Trophoblast cell (in vitro differentiated cells and primary cell): ENCODE data around the gene RBM7. TPM values are rescaled to one million over a fixed set of nuclear protein-coding genes. Genes with fewer than 3 reads are reported as not detected.
A peak's percentile ranks its signal among the peaks of the same experiment; 100 is the strongest.

ENCODE experiments used
- DNase-seq, 2 donors: peaks; one replicate each; pipeline ENCODE4 v3.0.0-alpha.2; 2016
- H2AFZ ChIP-seq: 2 replicates; pipeline ENCODE4 v1.6.1; 2013; ENCODE audit warnings: low read length, moderate library complexity, mild to moderate bottlenecking; ENCODE audit not compliant: insufficient read depth, poor library complexity
- H2AK5ac ChIP-seq: 2 replicates; pipeline ENCODE4 v1.6.1; 2013; ENCODE audit warnings: mild to moderate bottlenecking, low read length
- H2BK120ac ChIP-seq: 2 replicates; pipeline ENCODE4 v1.6.1; 2013; ENCODE audit warnings: low read length, mild to moderate bottlenecking, moderate library complexity; ENCODE audit not compliant: insufficient read depth, poor library complexity
- H2BK12ac ChIP-seq: 2 replicates; pipeline ENCODE4 v1.6.1; 2013; ENCODE audit warnings: mild to moderate bottlenecking, low read length, moderate library complexity
- H2BK5ac ChIP-seq: 2 replicates; pipeline ENCODE4 v1.6.1; 2013; ENCODE audit warnings: low read length, low read depth, moderate library complexity, mild to moderate bottlenecking; ENCODE audit not compliant: poor library complexity
- H3K14ac ChIP-seq: 2 replicates; pipeline ENCODE4 v1.6.1; 2013; ENCODE audit warnings: mild to moderate bottlenecking, low read length
- H3K18ac ChIP-seq: 2 replicates; pipeline ENCODE4 v1.6.1; 2013; ENCODE audit warnings: mild to moderate bottlenecking, low read length
- H3K23ac ChIP-seq: 2 replicates; pipeline ENCODE4 v1.6.1; 2013; ENCODE audit warnings: low read length
- H3K27ac ChIP-seq: 2 replicates; pipeline ENCODE4 v1.5.1; 2013; ENCODE audit warnings: low read depth, mild to moderate bottlenecking, inconsistent platforms, low read length, moderate library complexity
- H3K27me3 ChIP-seq: 2 replicates; pipeline ENCODE4 v1.6.1; 2013; ENCODE audit warnings: inconsistent platforms, mild to moderate bottlenecking, low read length, moderate library complexity; ENCODE audit not compliant: insufficient read depth
- H3K36me3 ChIP-seq, 2 experiments: 1 replicate in 1 of 2; 2 replicates in 1 of 2; pipeline ENCODE4 v1.6.1; 2013; ENCODE audit warnings: low read length in 2 of 2, mild to moderate bottlenecking in 2 of 2, moderate library complexity in 1 of 2; ENCODE audit not compliant: insufficient read depth in 2 of 2, control insufficient read depth in 1 of 2
- H3K4ac ChIP-seq: 2 replicates; pipeline ENCODE4 v1.6.1; 2013; ENCODE audit warnings: low read depth, mild to moderate bottlenecking, low read length, moderate library complexity
- H3K4me1 ChIP-seq, 2 experiments: 1 replicate in 1 of 2; 2 replicates in 1 of 2; pipeline ENCODE4 v1.6.1; 2013; ENCODE audit warnings: low read length in 2 of 2, mild to moderate bottlenecking in 2 of 2, moderate library complexity in 1 of 2; ENCODE audit not compliant: insufficient read depth in 2 of 2, control insufficient read depth in 1 of 2
- H3K4me2 ChIP-seq: 2 replicates; pipeline ENCODE4 v1.6.1; 2013; ENCODE audit warnings: inconsistent platforms, mild to moderate bottlenecking, low read length, moderate library complexity
- H3K4me3 ChIP-seq: 2 replicates; pipeline ENCODE4 v1.5.1; 2013; ENCODE audit warnings: mild to moderate bottlenecking, low read depth, low read length, inconsistent platforms
- H3K79me1 ChIP-seq: one replicate; pipeline ENCODE4 v1.6.1; 2013; ENCODE audit warnings: low read length
- H3K79me2 ChIP-seq: 2 replicates; pipeline ENCODE4 v1.6.1; 2013; ENCODE audit warnings: low read length, mild to moderate bottlenecking; ENCODE audit not compliant: control insufficient read depth, insufficient read depth, poor library complexity
- H3K9ac ChIP-seq: 2 replicates; pipeline ENCODE4 v1.6.1; 2013; ENCODE audit warnings: mild to moderate bottlenecking, low read length
- H3K9me3 ChIP-seq: 2 replicates; pipeline ENCODE4 v1.6.1; 2013; ENCODE audit warnings: low read depth, mild to moderate bottlenecking, control low read depth, inconsistent platforms, low read length; ENCODE audit not compliant: insufficient read depth
- H4K12ac ChIP-seq: 2 replicates; pipeline ENCODE4 v1.6.1; 2013; ENCODE audit warnings: low read depth, mild to moderate bottlenecking, low read length, moderate library complexity
- H4K8ac ChIP-seq: 2 replicates; pipeline ENCODE4 v1.6.1; 2013; ENCODE audit warnings: low read depth, mild to moderate bottlenecking, low read length, moderate library complexity
- H4K91ac ChIP-seq: one replicate; pipeline ENCODE4 v1.6.1; 2013; ENCODE audit warnings: low read depth, mild to moderate bottlenecking, low read length, moderate library complexity
- WGBS: extraction: QIAGEN DNeasy Blood & Tissue Kit; methylation state at CpG from one replicate; pipeline ENCODE4 v1.1.7; 2013; ENCODE audit warnings: missing lambda C conversion rate; ENCODE audit not compliant: insufficient read length, insufficient coverage; ENCODE audit errors: extremely low coverage; 5-methylcytosine and 5-hydroxymethylcytosine counted together
- polyA plus RNA-seq: library from polyadenylated mRNA; stranded (reverse); fragments of 200-250 nt; gene quantifications from 2 replicates; pipeline ENCODE4 v1.2.3, GENCODE V29; 2013

Gene RBM7
- polyA plus RNA-seq, result 69.9 and 76.9 TPM in 2 replicates

GRCh38 chr11:114400216-114400914 is at the start of gene RBM7, which contains the start of gene C11orf71:
RBM7 (plus strand) TSS chr11:114400666; CDS start chr11:114400672, 6 bp downstream.
C11orf71 (minus strand) TSS chr11:114400511; CDS start chr11:114400331, 180 bp downstream.
- no CpG with 5 or more reads among the region's 65 CpGs for WGBS

GRCh38 chr11:114353443-114353842 is 47.0 kb upstream of the RBM7 start:
- no peak overlapping the region for H2BK12ac ChIP-seq
- H3K79me2 ChIP-seq, result no peaks in the 10 kb centered on the region
- H3K14ac ChIP-seq, result no peak overlapping the region
- no peak overlapping the region for H2AK5ac ChIP-seq
- H3K79me1 ChIP-seq, result peaks cover 18% of the 10 kb centered on the region
- WGBS, result no CpG with 5 or more reads among the region's 3 CpGs
- no peak overlapping the region for H3K9ac ChIP-seq
- H4K12ac ChIP-seq, result no peak overlapping the region
- H3K4me1 ChIP-seq, result peaks cover 5 to 7% of the 10 kb centered on the region in 2 experiments
- no peaks in the 10 kb centered on the region for H3K36me3 ChIP-seq
- no peak overlapping the region for H2BK5ac ChIP-seq
- no peak overlapping the region for H3K4me2 ChIP-seq
- no peak for DNase-seq
- H4K8ac ChIP-seq, result no peak overlapping the region
- H4K91ac ChIP-seq, result no peak overlapping the region
- H3K4me3 ChIP-seq, result no peak overlapping the region
- H3K27me3 ChIP-seq, result no peaks in the 10 kb centered on the region
- no peak overlapping the region for H3K18ac ChIP-seq
- no peak overlapping the region for H2BK120ac ChIP-seq
- no peak overlapping the region for H3K27ac ChIP-seq
- H3K9me3 ChIP-seq, result no peaks in the 10 kb centered on the region
- no peak overlapping the region for H3K23ac ChIP-seq
- no peak overlapping the region for H3K4ac ChIP-seq
- no peak overlapping the region for H2AFZ ChIP-seq

More at GRCh38 chr11:114400216-114400914, at the start of gene RBM7, which contains the start of gene C11orf71:
- H3K18ac ChIP-seq, result peak within 1 kb of the TSS; percentile 92
- H2AFZ ChIP-seq, result peak within 1 kb of the TSS; percentile 24
- H2AK5ac ChIP-seq, result peak within 1 kb of the TSS; percentile 61
- H3K36me3 ChIP-seq, result peaks cover 0 to 4% of the 10 kb centered on the region in 2 experiments
- peaks cover 11% of the 10 kb centered on the region for H3K79me2 ChIP-seq
- H3K4me3 ChIP-seq, result peak within 1 kb of the TSS; percentile 77
- DNase-seq, result peak; percentile 100
- peak within 1 kb of the TSS; percentile 97 for H3K27ac ChIP-seq
- peaks cover 2 to 3% of the 10 kb centered on the region in 2 experiments for H3K4me1 ChIP-seq
- peak within 1 kb of the TSS; percentile 96 for H2BK5ac ChIP-seq
- no peak within 1 kb of the TSS for H3K23ac ChIP-seq
- H4K8ac ChIP-seq, result peak within 1 kb of the TSS; percentile 94
- no peaks in the 10 kb centered on the region for H3K9me3 ChIP-seq
- peak within 1 kb of the TSS; percentile 89 for H4K12ac ChIP-seq
- H2BK12ac ChIP-seq, result peak within 1 kb of the TSS; percentile 28
- H3K4ac ChIP-seq, result peak within 1 kb of the TSS; percentile 98
- no peaks in the 10 kb centered on the region for H3K27me3 ChIP-seq
- H3K79me1 ChIP-seq, result peaks cover 13% of the 10 kb centered on the region
- H3K4me2 ChIP-seq, result peak within 1 kb of the TSS; percentile 65
- H3K9ac ChIP-seq, result peak within 1 kb of the TSS; percentile 88
- peak within 1 kb of the TSS; percentile 85 for H2BK120ac ChIP-seq
- peak within 1 kb of the TSS; percentile 93 for H4K91ac ChIP-seq
- peak within 1 kb of the TSS; percentile 91 for H3K14ac ChIP-seq

GRCh38 chr11:114354076-114354475 is 46.4 kb upstream of the RBM7 start:
- Histone ChIP-seq H3K18ac (no peak overlapping the region), H2BK5ac (no peak overlapping the region), H3K79me2 (no peaks in the 10 kb centered on the region), H4K8ac (no peak overlapping the region), H3K4me3 (no peak overlapping the region), H3K9ac (no peak overlapping the region), H2BK120ac (no peak overlapping the region), H2BK12ac (no peak overlapping the region), H3K14ac (no peak overlapping the region), H2AFZ (no peak overlapping the region), H3K36me3 (no peaks in the 10 kb centered on the region), H3K4me2 (no peak overlapping the region), H3K4me1 (peaks cover 2 to 5% of the 10 kb centered on the region in 2 experiments), H2AK5ac (no peak overlapping the region), H4K12ac (no peak overlapping the region), H3K9me3 (no peaks in the 10 kb centered on the region), H3K27ac (no peak overlapping the region), H4K91ac (no peak overlapping the region), H3K23ac (no peak overlapping the region), H3K27me3 (no peaks in the 10 kb centered on the region), H3K79me1 (peaks cover 15% of the 10 kb centered on the region), H3K4ac (no peak overlapping the region)
- WGBS, result no CpG with 5 or more reads among the region's 3 CpGs
- DNase-seq, result peak; percentile 69 to 89

GRCh38 chr11:114358716-114359115 is 41.8 kb upstream of the RBM7 start:
- no peak overlapping the region for H3K4me2 ChIP-seq
- no peaks in the 10 kb centered on the region for H3K36me3 ChIP-seq
- H3K4me3 ChIP-seq, result no peak overlapping the region
- H3K27me3 ChIP-seq, result no peaks in the 10 kb centered on the region
- no peak overlapping the region for H2AFZ ChIP-seq
- H2BK120ac ChIP-seq, result no peak overlapping the region
- H4K91ac ChIP-seq, result no peak overlapping the region
- peak overlapping the region; percentile 83 for H3K27ac ChIP-seq
- peaks cover 12% of the 10 kb centered on the region for H3K79me1 ChIP-seq
- H3K9ac ChIP-seq, result no peak overlapping the region
- H2BK5ac ChIP-seq, result no peak overlapping the region
- no peak overlapping the region for H2AK5ac ChIP-seq
- no peak overlapping the region for H4K8ac ChIP-seq
- H2BK12ac ChIP-seq, result no peak overlapping the region
- no peak overlapping the region for H3K18ac ChIP-seq
- H3K9me3 ChIP-seq, result peaks cover 2% of the 10 kb centered on the region
- no peak overlapping the region for H4K12ac ChIP-seq
- H3K4ac ChIP-seq, result no peak overlapping the region
- WGBS, result no CpG with 5 or more reads among the region's 1 CpG
- H3K23ac ChIP-seq, result no peak overlapping the region
- no peaks in the 10 kb centered on the region for H3K79me2 ChIP-seq
- DNase-seq, result no peak
- peaks cover 2 to 3% of the 10 kb centered on the region in 2 experiments for H3K4me1 ChIP-seq
- H3K14ac ChIP-seq, result no peak overlapping the region
